A375 (cell line): ENCODE data around the gene CEP85L. TPM values are rescaled to one million over a fixed set of nuclear protein-coding genes. Genes with fewer than 3 reads are reported as not detected.

Source experiments
- total RNA-seq: library from RNA; depleted of rRNA; stranded (reverse); fragments of >200 nt; shearing (Covaris generic); gene quantifications from 2 replicates; pipeline ENCODE4 v1.2.3, GENCODE V29; 2014; rRNA removed

CEP85L gene
- 11.1 and 11.3 TPM in 2 replicates for total RNA-seq

DNA sequence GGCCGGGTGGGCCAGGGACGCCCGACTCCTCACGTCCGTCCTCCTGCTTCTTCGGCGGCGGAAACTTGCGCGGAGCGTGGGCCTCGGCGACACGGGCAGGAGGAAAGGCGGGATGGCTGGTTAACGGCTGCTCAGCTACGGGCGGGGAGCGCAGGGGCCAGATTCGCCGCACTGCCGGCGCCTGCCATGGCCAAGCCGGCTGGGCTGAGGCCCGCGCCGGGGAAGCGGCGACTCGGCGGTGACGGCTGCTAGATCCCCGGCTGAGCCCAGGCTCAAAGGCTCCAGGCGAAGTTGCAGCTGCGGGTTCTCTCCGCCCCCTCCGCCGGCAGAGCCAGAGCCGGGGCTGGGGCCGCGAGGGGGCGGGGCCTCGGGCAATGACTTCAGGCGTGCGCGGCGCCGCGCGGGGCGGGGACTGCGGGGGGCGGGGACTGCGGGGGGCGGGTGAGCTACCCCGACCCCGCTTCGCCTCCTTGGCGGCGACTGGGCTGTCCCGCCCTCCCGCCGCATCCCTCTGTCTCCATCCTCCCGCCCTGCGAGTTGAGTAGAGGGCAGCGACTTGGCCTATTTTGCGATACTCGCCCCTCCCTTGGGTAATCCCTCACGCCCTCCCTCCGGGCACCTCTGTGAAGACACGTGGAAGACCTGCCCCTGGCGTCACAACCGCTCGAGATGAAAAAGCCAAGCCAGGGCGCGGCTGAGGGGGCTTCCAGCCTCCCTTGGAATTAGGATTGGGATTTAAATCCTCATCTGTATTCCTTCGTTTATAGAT is at the start of gene CEP85L:
CEP85L (minus strand) TSS at position 310 of the 769 bp plus-strand sequence. CDS start 322 bp downstream, outside the sequence.

DNA sequence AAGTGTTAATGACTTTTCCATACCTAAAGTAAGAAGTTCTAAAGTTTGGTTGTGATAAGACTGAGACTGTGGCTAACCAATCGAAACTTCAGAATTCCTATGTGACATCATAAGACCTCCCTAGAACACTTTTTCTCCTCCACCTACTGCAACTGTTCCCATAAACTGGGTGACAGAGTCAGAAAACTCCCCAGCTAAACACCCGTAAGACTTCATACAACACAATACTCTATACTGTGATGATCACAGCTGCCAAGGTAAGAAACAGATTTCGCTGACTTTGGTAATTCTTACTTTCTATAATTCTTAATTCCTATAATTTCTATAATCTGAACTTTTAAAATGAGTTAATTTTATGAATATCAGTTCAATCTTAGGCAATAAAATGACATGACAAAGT is 103.3 kb downstream of the CEP85L start, which contains the start of gene PLN:
PLN (plus strand) TSS at position 161 of the 400 bp plus-strand sequence. CDS start 10,626 bp downstream, outside the sequence.

Other genes starting within 250 kb of the CEP85L start
- 0.08 and 0.29 TPM in 2 replicates for gene PLN, start 103.3 kb downstream of the CEP85L start, total RNA-seq
- gene ASF1A, start 242.6 kb upstream of the CEP85L start, total RNA-seq = 23.9 and 28.5 TPM in 2 replicates